HG03103 (cell line): ENCODE data around the gene CA6.
"Not testable (repeated sequence)": the region's sequence is repeated elsewhere in the genome, so short reads cannot be mapped to it uniquely, and the experiment has no call there.

ENCODE experiments used
- ATAC-seq: cut with Tn5 transposase; IDR thresholded peaks from one replicate; pipeline ENCODE4 v1.9.1; 2021; ENCODE audit warnings: low read depth; ENCODE audit not compliant: unreplicated experiment

Gene CA6

GRCh38 chr1:9004031-9004699 is 58.5 kb downstream of the CA6 start:
- ATAC-seq: no peak

GRCh38 chr1:9004700-9005394 is 59.2 kb downstream of the CA6 start:
- no peak for ATAC-seq

GRCh38 chr1:9005395-9005708 is 59.7 kb downstream of the CA6 start:
- ATAC-seq: no peak

GRCh38 chr1:9006956-9007615 is 61.4 kb downstream of the CA6 start:
- no peak for ATAC-seq

- ATAC-seq: no peak
These were observed 62.6 kb downstream of the CA6 start for GRCh38 chr1:9008236-9008635.

GRCh38 chr1:9009438-9010370 is 64.0 kb downstream of the CA6 start:
- ATAC-seq: no peak

GRCh38 chr1:9010781-9011323 is 65.2 kb downstream of the CA6 start:
- ATAC-seq: no peak

- ATAC-seq: no peak
These were observed 68.2 kb downstream of the CA6 start for GRCh38 chr1:9013819-9014218.

- ATAC-seq: no peak
These were observed 69.1 kb downstream of the CA6 start for GRCh38 chr1:9014475-9015375.

GRCh38 chr1:9016455-9016854 is 70.8 kb downstream of the CA6 start:
- no peak for ATAC-seq

GRCh38 chr1:9018333-9018732 is 72.7 kb downstream of the CA6 start:
- no peak for ATAC-seq

GRCh38 chr1:9019896-9020295 is 74.2 kb downstream of the CA6 start:
- no peak for ATAC-seq

GRCh38 chr1:9020305-9020704 is 74.6 kb downstream of the CA6 start:
- no peak for ATAC-seq

GRCh38 chr1:9022026-9022738 is 76.5 kb downstream of the CA6 start:
- ATAC-seq: not testable (repeated sequence)

GRCh38 chr1:9022773-9023172 is 77.1 kb downstream of the CA6 start:
- ATAC-seq: no peak
